ENCODE data around the gene MBTD1. TPM values are rescaled to one million over a fixed set of nuclear protein-coding genes. Genes with fewer than 3 reads are reported as not detected.
"Not testable (repeated sequence)": the region's sequence is repeated elsewhere in the genome, so short reads cannot be mapped to it uniquely, and the experiment has no call there.

MBTD1 gene
- total RNA-seq, 2 experiments from 2014 or later, result 7.0 to 10.2 TPM

DNA sequence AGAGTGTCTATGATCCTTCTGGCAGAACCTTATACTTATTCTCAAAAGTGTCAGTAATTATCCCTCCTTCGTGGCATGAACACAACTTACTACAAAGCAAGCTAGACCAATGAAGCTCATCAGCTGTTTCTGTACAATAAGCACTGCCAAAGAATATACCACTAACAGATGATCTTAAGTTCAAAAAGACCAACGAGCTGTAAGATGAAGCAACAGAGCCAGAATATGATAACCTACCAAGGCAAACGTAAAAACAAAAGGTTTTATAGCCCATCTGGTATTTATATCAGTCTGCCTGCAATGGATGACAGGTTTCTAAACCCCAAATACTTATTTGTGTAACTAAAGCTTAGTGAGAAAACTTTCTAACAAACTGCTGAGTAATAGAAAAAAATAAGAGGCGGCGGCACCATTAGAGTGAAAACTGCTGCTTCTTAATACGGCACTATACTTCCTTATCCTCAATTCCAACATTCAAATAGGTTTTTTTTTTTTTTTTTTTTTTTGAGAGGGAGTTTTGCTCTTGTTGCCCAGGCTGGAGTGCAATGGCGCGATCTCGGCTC is 71.5 kb downstream of the MBTD1 start:
- Mint-ChIP-seq H3K36me3 (ENCODE audit: low read depth) (peaks cover 20% of the 10 kb centered on the region), H3K9me3 (no peaks in the 10 kb centered on the region), H3K27me3 (no peaks in the 10 kb centered on the region), H3K4me1 (ENCODE audit: low read depth) (no peaks in the 10 kb centered on the region), H3K4me3 (no peak overlapping the region), H3K27ac (peak overlapping the region; percentile 36)
- CTCF ChIA-PET, result no interaction called here
- intact Hi-C loops (cut with micrococcal nuclease), result no loop called here
- DNase-seq, result no peak
- ATAC-seq, result no peak
- TF ChIP-seq, protein P1, sequence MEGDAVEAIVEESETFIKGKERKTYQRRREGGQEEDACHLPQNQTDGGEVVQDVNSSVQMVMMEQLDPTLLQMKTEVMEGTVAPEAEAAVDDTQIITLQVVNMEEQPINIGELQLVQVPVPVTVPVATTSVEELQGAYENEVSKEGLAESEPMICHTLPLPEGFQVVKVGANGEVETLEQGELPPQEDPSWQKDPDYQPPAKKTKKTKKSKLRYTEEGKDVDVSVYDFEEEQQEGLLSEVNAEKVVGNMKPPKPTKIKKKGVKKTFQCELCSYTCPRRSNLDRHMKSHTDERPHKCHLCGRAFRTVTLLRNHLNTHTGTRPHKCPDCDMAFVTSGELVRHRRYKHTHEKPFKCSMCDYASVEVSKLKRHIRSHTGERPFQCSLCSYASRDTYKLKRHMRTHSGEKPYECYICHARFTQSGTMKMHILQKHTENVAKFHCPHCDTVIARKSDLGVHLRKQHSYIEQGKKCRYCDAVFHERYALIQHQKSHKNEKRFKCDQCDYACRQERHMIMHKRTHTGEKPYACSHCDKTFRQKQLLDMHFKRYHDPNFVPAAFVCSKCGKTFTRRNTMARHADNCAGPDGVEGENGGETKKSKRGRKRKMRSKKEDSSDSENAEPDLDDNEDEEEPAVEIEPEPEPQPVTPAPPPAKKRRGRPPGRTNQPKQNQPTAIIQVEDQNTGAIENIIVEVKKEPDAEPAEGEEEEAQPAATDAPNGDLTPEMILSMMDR (IDR thresholded peaks at IDR 0.05), result no peak
- POLR2A ChIA-PET, result interaction anchor here (0.8 to 1.2 kb wide), 2 partner anchors 17 to 70 kb away, joined by 3 read pairs; no protein-coding TSS in a partner anchor

- H3K36me3 Mint-ChIP-seq (ENCODE audit: low read depth), result peaks cover 20% of the 10 kb centered on the region
- ChIA-PET CTCF (interaction anchor here (1.2 to 1.5 kb wide), 2 partner anchors 9 to 185 kb away, joined by 4 to 5 read pairs; no protein-coding TSS in a partner anchor), POLR2A (no interaction called here)
- peak overlapping the region; percentile 25 for H3K27ac Mint-ChIP-seq
- TF ChIP-seq, protein P1 (IDR thresholded peaks at IDR 0.05), result no peak
- H3K9me3 Mint-ChIP-seq, result no peaks in the 10 kb centered on the region
- intact Hi-C loops (cut with micrococcal nuclease), result no loop called here
- H3K27me3 Mint-ChIP-seq, result no peaks in the 10 kb centered on the region
- no peaks in the 10 kb centered on the region for H3K4me1 Mint-ChIP-seq (ENCODE audit: low read depth)
- DNase-seq (no peak), ATAC-seq (no peak)
- no peak overlapping the region for H3K4me3 Mint-ChIP-seq
Observed at GRCh38 chr17:51185763-51186332, 74.0 kb downstream of the MBTD1 start.

DNA sequence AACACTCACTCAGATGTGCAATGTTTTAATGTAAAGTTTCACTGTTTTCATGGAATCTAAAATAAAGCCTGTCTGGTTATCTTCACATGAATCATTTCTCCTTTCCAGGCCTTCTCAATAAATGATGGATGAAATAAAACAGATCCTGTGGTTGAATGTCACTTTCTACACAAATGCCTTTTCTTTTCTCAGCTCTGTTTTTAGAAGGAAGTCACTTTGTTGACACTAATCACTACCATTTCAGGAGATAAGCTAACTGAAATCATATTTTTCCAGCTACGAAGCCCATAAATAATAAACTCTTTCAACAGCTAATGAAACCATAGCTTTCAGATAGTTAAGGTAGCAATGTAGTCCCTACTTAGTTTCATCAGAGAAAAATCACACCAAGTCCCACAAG is 75.7 kb downstream of the MBTD1 start:
- intact Hi-C loops (cut with micrococcal nuclease), result no loop called here
- Mint-ChIP-seq H3K27ac (no peak overlapping the region), H3K27me3 (no peaks in the 10 kb centered on the region), H3K4me1 (ENCODE audit: low read depth) (no peaks in the 10 kb centered on the region), H3K9me3 (no peaks in the 10 kb centered on the region), H3K4me3 (no peak overlapping the region), H3K36me3 (ENCODE audit: low read depth) (peaks cover 18% of the 10 kb centered on the region)
- ATAC-seq, result no peak
- POLR2A ChIA-PET, result interaction anchor here (1.5 kb wide), 1 partner anchor 12 kb away, joined by 3 read pairs; no protein-coding TSS in a partner anchor
- no peak for DNase-seq
- CTCF ChIA-PET, result no interaction called here
- TF ChIP-seq, protein P1 (IDR thresholded peaks at IDR 0.05), result no peak

DNA sequence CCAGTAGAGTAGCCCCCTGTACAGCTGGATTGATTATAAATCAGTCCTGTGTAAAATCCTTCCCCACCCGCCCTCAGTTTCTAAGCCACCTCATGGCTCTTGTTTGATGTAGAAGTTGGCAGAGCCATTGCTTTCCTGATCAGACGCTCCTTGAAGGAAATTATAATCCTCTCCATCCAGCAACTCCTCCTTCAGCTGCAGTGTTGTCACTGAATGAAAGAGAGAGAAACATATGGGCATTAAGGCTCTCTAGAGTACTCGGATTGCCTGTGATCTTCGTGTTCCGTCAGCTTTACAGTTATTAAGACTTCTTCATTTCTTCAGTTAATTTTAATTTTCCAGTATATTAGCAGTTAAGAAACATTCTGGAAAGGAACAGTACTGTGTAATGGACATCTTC is 79.4 kb downstream of the MBTD1 start:
- Mint-ChIP-seq H3K4me1 (ENCODE audit: low read depth) (no peaks in the 10 kb centered on the region), H3K36me3 (ENCODE audit: low read depth) (peaks cover 15% of the 10 kb centered on the region), H3K4me3 (no peak overlapping the region), H3K9me3 (no peaks in the 10 kb centered on the region), H3K27ac (no peak overlapping the region), H3K27me3 (no peaks in the 10 kb centered on the region)
- ATAC-seq (no peak), DNase-seq (no peak)
- TF ChIP-seq, protein P1 (IDR thresholded peaks at IDR 0.05), result no peak
- POLR2A ChIA-PET, result interaction anchor here (1.5 to 1.8 kb wide), 2 partner anchors 7 to 27 kb away, joined by 3 to 6 read pairs; partner anchors contain the start of gene NME1
- intact Hi-C loops (cut with micrococcal nuclease), result no loop called here
- CTCF ChIA-PET, result interaction anchor here (1.1 to 1.4 kb wide), 3 partner anchors 10 to 336 kb away, joined by 3 to 4 read pairs (median 4); no protein-coding TSS in a partner anchor

- DNase-seq; H3K9me3 Mint-ChIP-seq; intact Hi-C loops (cut with micrococcal nuclease); H3K27me3 Mint-ChIP-seq; H3K27ac Mint-ChIP-seq; ATAC-seq; CTCF ChIA-PET; H3K4me3 Mint-ChIP-seq: not testable (repeated sequence)
- Mint-ChIP-seq H3K36me3 (ENCODE audit: low read depth) (peaks cover 59% of the 10 kb centered on the region), H3K4me1 (ENCODE audit: low read depth) (peaks cover 18% of the 10 kb centered on the region)
- POLR2A ChIA-PET, result interaction anchor here (0.6 to 1.1 kb wide), 3 partner anchors 12 to 157 kb away, joined by 3 read pairs; no protein-coding TSS in a partner anchor
Observed at GRCh38 chr17:51172030-51172429, 87.8 kb downstream of the MBTD1 start.
